Effector memory CD8-positive, alpha-beta T cell (primary cell): ENCODE results near the gene IFNLR1.
"Not testable (repeated sequence)": the region's sequence is repeated elsewhere in the genome, so short reads cannot be mapped to it uniquely, and the experiment has no call there.

ENCODE experiments used
- ATAC-seq: fragments of 150-1000 bp; cut with Tn5 transposase; replicated peaks from 2 replicates; pipeline ENCODE4 v1.10.0; 2021; ENCODE audit warnings: mild to moderate bottlenecking, moderate library complexity
- DNase-seq, 3 experiments: peaks; one replicate each; pipeline ENCODE4 v3.0.0; 2021
- H3K27ac Mint-ChIP-seq, 2 donors: one replicate each; pipeline ENCODE4 v1.8.0; 2022; ENCODE audit warnings: mild to moderate bottlenecking in 2 of 2, mixed read lengths in 2 of 2, moderate library complexity in 2 of 2
- H3K27me3 Mint-ChIP-seq, 2 donors: one replicate each; pipeline ENCODE4 v1.8.0; 2022; ENCODE audit warnings: mixed read lengths in 2 of 2
- H3K36me3 Mint-ChIP-seq: one replicate; pipeline ENCODE4 v1.8.0; 2022; ENCODE audit warnings: mild to moderate bottlenecking, moderate library complexity, mixed read lengths; ENCODE audit not compliant: insufficient read depth
- H3K4me1 Mint-ChIP-seq, 2 donors: one replicate each; pipeline ENCODE4 v1.8.0; 2022; ENCODE audit warnings: low read depth in 2 of 2, mixed read lengths in 2 of 2
- H3K4me3 Mint-ChIP-seq, 2 donors: one replicate each; pipeline ENCODE4 v1.8.0; 2022; ENCODE audit warnings: mild to moderate bottlenecking in 2 of 2, mixed read lengths in 2 of 2, moderate library complexity in 2 of 2
- H3K9me3 Mint-ChIP-seq, 2 donors: one replicate each; pipeline ENCODE4 v1.8.0; 2022; ENCODE audit warnings: mixed read lengths in 2 of 2

The IFNLR1 gene

GRCh38 chr1:24215226-24215814 is 28.2 kb upstream of the IFNLR1 start:
- Mint-ChIP-seq H3K4me3 (no peak overlapping the region), H3K27me3 (peaks cover 22 to 58% of the 10 kb centered on the region in 2 donors), H3K4me1 (no peaks in the 10 kb centered on the region), H3K9me3 (peaks cover 0 to 3% of the 10 kb centered on the region in 2 donors), H3K36me3 (peaks cover 7% of the 10 kb centered on the region), H3K27ac (no peak overlapping the region)
- ATAC-seq: no peak
- no peak for DNase-seq

GRCh38 chr1:24212376-24212775 is 25.3 kb upstream of the IFNLR1 start:
- ATAC-seq: no peak

GRCh38 chr1:24210195-24210627 is 23.1 kb upstream of the IFNLR1 start:
- no peak for ATAC-seq
- peaks cover 7% of the 10 kb centered on the region for H3K36me3 Mint-ChIP-seq
- H3K27me3 Mint-ChIP-seq: peaks cover 0 to 7% of the 10 kb centered on the region in 2 donors
- peaks cover 0 to 3% of the 10 kb centered on the region in 2 donors for H3K9me3 Mint-ChIP-seq
- no peak for DNase-seq
- no peaks in the 10 kb centered on the region for H3K4me1 Mint-ChIP-seq
- H3K27ac Mint-ChIP-seq: no peak overlapping the region
- no peak overlapping the region for H3K4me3 Mint-ChIP-seq

More at GRCh38 chr1:24212376-24212775, 25.3 kb upstream of the IFNLR1 start:
- Mint-ChIP-seq H3K27me3 (peaks cover 12 to 29% of the 10 kb centered on the region in 2 donors), H3K4me1 (no peaks in the 10 kb centered on the region), H3K9me3 (peaks cover 0 to 3% of the 10 kb centered on the region in 2 donors), H3K36me3 (peaks cover 7% of the 10 kb centered on the region), H3K27ac (peak overlapping the region; percentile 41 to 78), H3K4me3 (no peak overlapping the region)
- DNase-seq: no peak

GRCh38 chr1:24209097-24209496 is 22.0 kb upstream of the IFNLR1 start:
- no peak for ATAC-seq
- Mint-ChIP-seq H3K4me3 (no peak overlapping the region), H3K4me1 (no peaks in the 10 kb centered on the region), H3K36me3 (peaks cover 4% of the 10 kb centered on the region), H3K27ac (no peak overlapping the region), H3K27me3 (peaks cover 0 to 7% of the 10 kb centered on the region in 2 donors), H3K9me3 (peaks cover 0 to 3% of the 10 kb centered on the region in 2 donors)
- DNase-seq: no peak

- Mint-ChIP-seq H3K27ac (no peak overlapping the region), H3K36me3 (no peaks in the 10 kb centered on the region), H3K4me1 (no peaks in the 10 kb centered on the region), H3K4me3 (no peak overlapping the region), H3K27me3 (peaks cover 0 to 8% of the 10 kb centered on the region in 2 donors), H3K9me3 (peaks cover 0 to 3% of the 10 kb centered on the region in 2 donors)
- DNase-seq (no peak), ATAC-seq (no peak)
Observed at GRCh38 chr1:24207709-24208108, 20.6 kb upstream of the IFNLR1 start.

- not testable (repeated sequence) for DNase-seq
Observed at GRCh38 chr1:24207395-24207687, 20.3 kb upstream of the IFNLR1 start.

GRCh38 chr1:24206516-24207394 is 19.7 kb upstream of the IFNLR1 start:
- Mint-ChIP-seq H3K36me3 (no peaks in the 10 kb centered on the region), H3K27me3 (peaks cover 0 to 8% of the 10 kb centered on the region in 2 donors), H3K9me3 (peaks cover 0 to 1% of the 10 kb centered on the region in 2 donors), H3K4me3 (no peak overlapping the region), H3K4me1 (no peaks in the 10 kb centered on the region), H3K27ac (no peak overlapping the region)
- no peak for DNase-seq
- no peak for ATAC-seq

More at GRCh38 chr1:24207395-24207687, 20.3 kb upstream of the IFNLR1 start:
- not testable (repeated sequence) for H3K9me3 Mint-ChIP-seq, H3K27me3 Mint-ChIP-seq, H3K4me1 Mint-ChIP-seq, ATAC-seq, H3K36me3 Mint-ChIP-seq, H3K27ac Mint-ChIP-seq, H3K4me3 Mint-ChIP-seq

GRCh38 chr1:24206083-24206464 is 19.0 kb upstream of the IFNLR1 start:
- ATAC-seq (no peak), DNase-seq (no peak)
- Mint-ChIP-seq H3K4me3 (no peak overlapping the region), H3K4me1 (no peaks in the 10 kb centered on the region), H3K27me3 (peaks cover 0 to 8% of the 10 kb centered on the region in 2 donors), H3K27ac (no peak overlapping the region), H3K36me3 (no peaks in the 10 kb centered on the region), H3K9me3 (no peaks in the 10 kb centered on the region)

GRCh38 chr1:24205345-24206082 is 18.4 kb upstream of the IFNLR1 start:
- Mint-ChIP-seq H3K27me3 (peaks cover 0 to 8% of the 10 kb centered on the region in 2 donors), H3K9me3 (no peaks in the 10 kb centered on the region), H3K27ac (no peak overlapping the region), H3K36me3 (no peaks in the 10 kb centered on the region), H3K4me1 (no peaks in the 10 kb centered on the region), H3K4me3 (no peak overlapping the region)
- no peak for ATAC-seq
- DNase-seq: no peak

GRCh38 chr1:24204116-24204515 is 17.0 kb upstream of the IFNLR1 start:
- no peak overlapping the region for H3K27ac Mint-ChIP-seq
- H3K27me3 Mint-ChIP-seq: peaks cover 0 to 8% of the 10 kb centered on the region in 2 donors
- peaks cover 3% of the 10 kb centered on the region for H3K36me3 Mint-ChIP-seq

GRCh38 chr1:24203404-24203803 is 16.3 kb upstream of the IFNLR1 start:
- Mint-ChIP-seq H3K9me3 (no peaks in the 10 kb centered on the region), H3K4me1 (peaks cover 4% of the 10 kb centered on the region in 2 donors), H3K4me3 (no peak overlapping the region), H3K27me3 (peaks cover 0 to 8% of the 10 kb centered on the region in 2 donors), H3K27ac (no peak overlapping the region), H3K36me3 (peaks cover 3% of the 10 kb centered on the region)
- DNase-seq: no peak
- ATAC-seq: peak; percentile 38

More at GRCh38 chr1:24204116-24204515, 17.0 kb upstream of the IFNLR1 start:
- ATAC-seq (no peak), DNase-seq (no peak)
- H3K4me3 Mint-ChIP-seq: no peak overlapping the region
- H3K9me3 Mint-ChIP-seq: no peaks in the 10 kb centered on the region
- peaks cover 4% of the 10 kb centered on the region in 2 donors for H3K4me1 Mint-ChIP-seq

- Mint-ChIP-seq H3K27ac (no peak overlapping the region), H3K9me3 (no peaks in the 10 kb centered on the region), H3K4me1 (peaks cover 4% of the 10 kb centered on the region in 2 donors), H3K4me3 (no peak overlapping the region), H3K27me3 (peaks cover 0 to 8% of the 10 kb centered on the region in 2 donors), H3K36me3 (peaks cover 3% of the 10 kb centered on the region)
- DNase-seq (no peak), ATAC-seq (no peak)
Observed at GRCh38 chr1:24202987-24203386, 15.9 kb upstream of the IFNLR1 start.

GRCh38 chr1:24202556-24202955 is 15.5 kb upstream of the IFNLR1 start:
- Mint-ChIP-seq H3K9me3 (no peaks in the 10 kb centered on the region), H3K4me1 (peaks cover 4% of the 10 kb centered on the region in 2 donors), H3K27me3 (peaks cover 0 to 8% of the 10 kb centered on the region in 2 donors), H3K36me3 (peaks cover 3% of the 10 kb centered on the region), H3K4me3 (no peak overlapping the region), H3K27ac (no peak overlapping the region)
- no peak for DNase-seq
- ATAC-seq: no peak
